Ascending aorta (tissue), 2 donors: ENCODE measurements around the gene ARHGEF10L. TPM values are rescaled to one million over a fixed set of nuclear protein-coding genes. Genes with fewer than 3 reads are reported as not detected.

ENCODE experiments used
- DNase-seq, 2 donors: peaks; one replicate each; pipeline ENCODE4 v3.0.0-alpha.2; 2019; ENCODE audit warnings: low spot score in 2 of 2
- H3K27ac ChIP-seq, 2 donors: fragments of 200-600 bp; sonication (generic); one replicate each; pipeline ENCODE4 v1.5.1; 2016 to 2017; ENCODE audit warnings: mild to moderate bottlenecking in 1 of 2
- H3K27me3 ChIP-seq: fragments of 200-600 bp; sonication (generic); one replicate; pipeline ENCODE4 v1.5.1; 2017
- H3K36me3 ChIP-seq, 2 donors: fragments of 200-600 bp; sonication (generic); one replicate each; pipeline ENCODE4 v1.5.1; 2016
- H3K4me1 ChIP-seq, 2 donors: fragments of 200-600 bp; sonication (generic); one replicate each; pipeline ENCODE4 v1.5.1; 2016 to 2017; ENCODE audit warnings: mild to moderate bottlenecking in 1 of 2
- H3K4me3 ChIP-seq, 2 donors: fragments of 200-600 bp; sonication (generic); one replicate each; pipeline ENCODE4 v1.5.1; 2016 to 2017; ENCODE audit warnings: mild to moderate bottlenecking in 1 of 2
- H3K9me3 ChIP-seq, 2 donors: fragments of 200-600 bp; sonication (generic); one replicate each; pipeline ENCODE4 v1.5.1; 2016
- intact Hi-C: fragments of 100-400 bp; cut with DNase I; formaldehyde crosslinking; loops from one replicate; pipeline ENCODE4 v1.15.1; 2023
- total RNA-seq: library from RNA; depleted of rRNA; stranded (reverse); fragments of >200 nt; gene quantifications from one replicate; pipeline ENCODE4 v1.1.0, GENCODE V29; 2016
- TF ChIP-seq, protein P1 (sequence below), 3 experiments: fragments of 200-600 bp in 2 of 3; fragments of 450-650 bp in 1 of 3; sonication (generic) in 2 of 3; IDR thresholded peaks; one replicate each; pipeline ENCODE4 v1.5.1; 2016 to 2019; ENCODE audit warnings: antibody characterized with exemption in 3 of 3, mild to moderate bottlenecking in 1 of 3, moderate library complexity in 1 of 3

ARHGEF10L gene
- total RNA-seq, 1 donor from 2014 or later = 177 TPM

DNA sequence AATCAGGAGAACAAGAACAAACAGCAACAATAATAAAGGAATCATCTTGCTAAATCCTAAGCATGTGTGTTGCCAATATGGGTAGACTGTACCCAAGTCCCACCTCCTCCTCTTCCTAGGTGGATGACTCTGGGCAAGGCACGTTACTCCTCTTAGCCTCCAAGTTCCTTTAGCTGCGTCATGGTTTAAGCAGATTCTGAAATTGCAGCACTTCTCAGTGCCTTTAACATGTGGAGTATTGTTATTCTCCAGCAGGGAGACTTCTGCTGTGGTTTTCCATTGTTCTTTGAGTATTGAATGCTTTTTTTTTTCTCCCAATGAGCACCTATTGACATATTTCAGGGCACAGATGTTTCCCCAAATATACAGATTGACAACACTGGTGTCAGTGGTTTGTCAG, 15.5 kb downstream of the ARHGEF10L start:
- Histone ChIP-seq H3K27ac (peak overlapping the region; percentile 95 to 98), H3K9me3 (no peaks in the 10 kb centered on the region), H3K4me3 (no peak overlapping the region), H3K36me3 (no peaks in the 10 kb centered on the region), H3K27me3 (no peaks in the 10 kb centered on the region), H3K4me1 (peaks cover 53 to 80% of the 10 kb centered on the region in 2 donors)
- TF ChIP-seq, protein P1, sequence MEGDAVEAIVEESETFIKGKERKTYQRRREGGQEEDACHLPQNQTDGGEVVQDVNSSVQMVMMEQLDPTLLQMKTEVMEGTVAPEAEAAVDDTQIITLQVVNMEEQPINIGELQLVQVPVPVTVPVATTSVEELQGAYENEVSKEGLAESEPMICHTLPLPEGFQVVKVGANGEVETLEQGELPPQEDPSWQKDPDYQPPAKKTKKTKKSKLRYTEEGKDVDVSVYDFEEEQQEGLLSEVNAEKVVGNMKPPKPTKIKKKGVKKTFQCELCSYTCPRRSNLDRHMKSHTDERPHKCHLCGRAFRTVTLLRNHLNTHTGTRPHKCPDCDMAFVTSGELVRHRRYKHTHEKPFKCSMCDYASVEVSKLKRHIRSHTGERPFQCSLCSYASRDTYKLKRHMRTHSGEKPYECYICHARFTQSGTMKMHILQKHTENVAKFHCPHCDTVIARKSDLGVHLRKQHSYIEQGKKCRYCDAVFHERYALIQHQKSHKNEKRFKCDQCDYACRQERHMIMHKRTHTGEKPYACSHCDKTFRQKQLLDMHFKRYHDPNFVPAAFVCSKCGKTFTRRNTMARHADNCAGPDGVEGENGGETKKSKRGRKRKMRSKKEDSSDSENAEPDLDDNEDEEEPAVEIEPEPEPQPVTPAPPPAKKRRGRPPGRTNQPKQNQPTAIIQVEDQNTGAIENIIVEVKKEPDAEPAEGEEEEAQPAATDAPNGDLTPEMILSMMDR (IDR thresholded peaks at IDR 0.05) = no peak
- no peak for DNase-seq
- intact Hi-C loops = loop anchor here (5.0 kb wide), 1 partner anchor 77 kb away; no protein-coding TSS in a partner anchor

DNA sequence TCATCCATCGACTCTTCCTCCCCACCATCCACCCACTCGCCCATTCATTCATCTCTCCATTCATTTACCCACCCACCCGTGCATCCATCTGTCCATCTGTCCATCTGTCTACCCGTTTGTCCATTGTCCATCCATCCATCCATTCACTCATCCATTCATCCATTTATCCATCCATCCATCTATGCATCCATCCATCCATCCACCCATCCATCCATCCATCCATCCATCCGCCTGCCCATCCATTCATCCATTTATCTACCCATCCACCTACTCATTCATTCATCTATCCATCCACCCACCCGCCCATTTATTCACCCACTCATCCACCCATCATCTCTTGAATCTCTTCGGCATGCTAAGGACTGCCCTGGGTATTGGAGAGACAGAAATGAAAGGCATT, 18.5 kb downstream of the ARHGEF10L start:
- no peaks in the 10 kb centered on the region for H3K36me3 ChIP-seq
- H3K9me3 ChIP-seq = no peaks in the 10 kb centered on the region
- TF ChIP-seq, protein P1 (IDR thresholded peaks at IDR 0.05) = no peak
- H3K27me3 ChIP-seq = no peaks in the 10 kb centered on the region
- intact Hi-C loops = no loop called here
- H3K4me3 ChIP-seq = no peak overlapping the region
- DNase-seq = no peak
- H3K27ac ChIP-seq = peak overlapping the region; percentile 95 to 98
- peaks cover 44 to 81% of the 10 kb centered on the region in 2 donors for H3K4me1 ChIP-seq

DNA sequence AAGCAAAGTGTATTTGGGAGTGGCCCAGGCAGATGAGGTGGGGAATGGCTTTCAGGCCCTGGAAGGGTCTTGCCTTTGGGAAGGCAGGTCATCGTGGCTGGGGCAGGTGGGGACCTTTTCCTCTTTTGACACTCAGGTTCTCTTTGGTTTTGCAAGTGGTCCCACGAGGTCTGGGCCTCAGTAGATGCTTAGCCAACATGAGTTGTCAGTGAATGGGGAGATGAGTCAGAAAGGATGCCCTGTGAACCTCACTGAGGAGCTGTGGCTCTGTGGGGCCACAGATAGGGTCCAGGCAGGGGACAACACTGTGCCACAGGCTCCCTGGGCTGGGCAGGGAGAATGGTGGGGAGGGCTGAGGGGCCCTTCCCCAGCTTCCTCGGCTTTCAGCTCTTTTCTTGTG, 19.0 kb downstream of the ARHGEF10L start:
- H3K9me3 ChIP-seq = no peaks in the 10 kb centered on the region
- TF ChIP-seq, protein P1 (IDR thresholded peaks at IDR 0.05) = no peak
- H3K27me3 ChIP-seq = no peaks in the 10 kb centered on the region
- no peak overlapping the region for H3K4me3 ChIP-seq
- peak overlapping the region; percentile 95 to 98 for H3K27ac ChIP-seq
- intact Hi-C loops = no loop called here
- peaks cover 43 to 81% of the 10 kb centered on the region in 2 donors for H3K4me1 ChIP-seq
- DNase-seq = no peak
- no peaks in the 10 kb centered on the region for H3K36me3 ChIP-seq

DNA sequence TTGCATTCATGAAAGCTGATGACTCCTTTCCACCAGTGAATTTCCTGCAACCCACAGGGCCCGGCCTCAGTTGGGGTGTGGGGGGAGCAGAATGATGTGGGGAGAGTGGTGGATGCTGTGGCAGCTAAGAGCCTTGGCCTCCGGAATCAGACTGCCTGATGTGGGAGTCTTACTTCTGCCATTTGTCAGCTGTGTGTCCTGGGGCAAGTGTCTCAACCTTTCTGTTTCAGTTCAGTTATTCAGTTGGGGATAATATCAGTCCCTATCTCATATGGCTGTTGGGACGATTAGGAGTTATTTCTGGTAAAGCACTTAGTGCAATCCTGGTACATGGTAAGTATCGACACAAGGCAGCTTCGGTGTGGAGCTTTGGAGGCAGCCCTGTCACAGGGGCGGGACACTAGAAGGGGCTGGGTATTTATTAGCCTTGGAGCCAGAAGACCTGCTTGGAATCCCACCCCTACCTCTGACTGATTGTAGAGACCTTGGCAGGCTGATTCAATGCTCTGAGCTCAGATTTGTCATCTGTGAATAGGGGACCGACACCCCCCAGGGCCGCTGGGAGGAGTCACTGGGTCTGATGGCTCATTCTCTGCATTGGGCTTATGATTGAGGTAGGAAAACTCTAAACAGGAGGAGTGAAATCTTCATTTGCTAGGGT, 19.6 kb downstream of the ARHGEF10L start:
- DNase-seq = peak in 1 of 2 donors; percentile 82
- Histone ChIP-seq H3K4me3 (no peak overlapping the region), H3K36me3 (no peaks in the 10 kb centered on the region), H3K4me1 (peaks cover 44 to 83% of the 10 kb centered on the region in 2 donors), H3K27me3 (no peaks in the 10 kb centered on the region), H3K27ac (peak overlapping the region; percentile 95 to 98), H3K9me3 (no peaks in the 10 kb centered on the region)
- intact Hi-C loops = no loop called here
- TF ChIP-seq, protein P1 (IDR thresholded peaks at IDR 0.05) = no peak

DNA sequence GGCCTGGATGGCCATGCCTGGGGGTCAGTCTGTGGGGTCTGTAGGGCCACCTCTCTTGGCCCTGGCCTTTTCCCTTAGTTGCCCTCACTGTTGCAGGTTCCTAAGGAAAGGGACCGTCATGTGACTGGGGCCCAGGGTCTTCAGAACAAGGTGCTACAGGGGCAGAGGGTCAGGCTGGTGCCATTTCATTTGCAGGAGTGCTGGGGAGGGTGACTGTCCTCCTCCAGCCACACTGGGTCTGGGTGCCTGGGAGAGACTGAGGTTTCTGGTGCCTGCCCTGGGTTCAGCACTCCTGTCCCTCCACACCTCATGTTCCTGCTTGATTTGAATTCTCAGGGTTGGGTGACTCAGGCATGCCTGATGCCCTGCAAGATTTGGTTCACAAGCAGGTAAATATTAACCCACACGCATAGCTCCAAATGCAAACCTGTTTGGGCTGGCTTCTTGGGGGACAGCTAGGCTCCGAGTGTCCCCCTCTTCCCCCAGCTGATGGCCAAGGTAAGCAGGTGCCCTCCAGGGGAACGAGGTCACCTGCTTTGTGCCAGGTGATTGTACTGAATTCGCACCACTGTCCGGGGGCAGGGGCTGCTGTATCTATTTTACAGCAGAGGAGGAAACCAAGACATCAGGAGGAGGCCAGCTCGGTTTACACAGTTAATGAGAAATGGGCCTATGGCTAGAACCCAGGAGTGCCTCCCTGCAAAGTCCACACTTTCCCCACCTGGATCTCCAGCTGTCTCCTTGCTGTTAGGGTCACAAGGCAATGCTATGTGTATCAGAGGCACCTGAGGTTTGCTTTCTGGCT, 20.3 kb downstream of the ARHGEF10L start:
- H3K9me3 ChIP-seq = no peaks in the 10 kb centered on the region
- no peaks in the 10 kb centered on the region for H3K36me3 ChIP-seq
- intact Hi-C loops = no loop called here
- H3K4me3 ChIP-seq = no peak overlapping the region
- H3K4me1 ChIP-seq = peaks cover 44 to 83% of the 10 kb centered on the region in 2 donors
- DNase-seq = no peak
- TF ChIP-seq, protein P1 (IDR thresholded peaks at IDR 0.05) = no peak
- peak overlapping the region; percentile 95 to 98 for H3K27ac ChIP-seq
- H3K27me3 ChIP-seq = no peaks in the 10 kb centered on the region
